ENCODE results near the gene CERS6.

- TF ChIP-seq, protein P1, sequence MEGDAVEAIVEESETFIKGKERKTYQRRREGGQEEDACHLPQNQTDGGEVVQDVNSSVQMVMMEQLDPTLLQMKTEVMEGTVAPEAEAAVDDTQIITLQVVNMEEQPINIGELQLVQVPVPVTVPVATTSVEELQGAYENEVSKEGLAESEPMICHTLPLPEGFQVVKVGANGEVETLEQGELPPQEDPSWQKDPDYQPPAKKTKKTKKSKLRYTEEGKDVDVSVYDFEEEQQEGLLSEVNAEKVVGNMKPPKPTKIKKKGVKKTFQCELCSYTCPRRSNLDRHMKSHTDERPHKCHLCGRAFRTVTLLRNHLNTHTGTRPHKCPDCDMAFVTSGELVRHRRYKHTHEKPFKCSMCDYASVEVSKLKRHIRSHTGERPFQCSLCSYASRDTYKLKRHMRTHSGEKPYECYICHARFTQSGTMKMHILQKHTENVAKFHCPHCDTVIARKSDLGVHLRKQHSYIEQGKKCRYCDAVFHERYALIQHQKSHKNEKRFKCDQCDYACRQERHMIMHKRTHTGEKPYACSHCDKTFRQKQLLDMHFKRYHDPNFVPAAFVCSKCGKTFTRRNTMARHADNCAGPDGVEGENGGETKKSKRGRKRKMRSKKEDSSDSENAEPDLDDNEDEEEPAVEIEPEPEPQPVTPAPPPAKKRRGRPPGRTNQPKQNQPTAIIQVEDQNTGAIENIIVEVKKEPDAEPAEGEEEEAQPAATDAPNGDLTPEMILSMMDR (IDR thresholded peaks at IDR 0.05) = no peak
- TF ChIP-seq POLR2AphosphoS5 (IDR thresholded peaks at IDR 0.05; ENCODE audit: low read depth, low read length) (no peak), TCF7L2 (IDR thresholded peaks at IDR 0.05; ENCODE audit: low read depth, low read length) (no peak), SIN3A (IDR thresholded peaks at IDR 0.05; ENCODE audit: borderline replicate concordance, insufficient read depth, low read depth, low read length) (no peak)
- TF ChIP-seq, protein P2, sequence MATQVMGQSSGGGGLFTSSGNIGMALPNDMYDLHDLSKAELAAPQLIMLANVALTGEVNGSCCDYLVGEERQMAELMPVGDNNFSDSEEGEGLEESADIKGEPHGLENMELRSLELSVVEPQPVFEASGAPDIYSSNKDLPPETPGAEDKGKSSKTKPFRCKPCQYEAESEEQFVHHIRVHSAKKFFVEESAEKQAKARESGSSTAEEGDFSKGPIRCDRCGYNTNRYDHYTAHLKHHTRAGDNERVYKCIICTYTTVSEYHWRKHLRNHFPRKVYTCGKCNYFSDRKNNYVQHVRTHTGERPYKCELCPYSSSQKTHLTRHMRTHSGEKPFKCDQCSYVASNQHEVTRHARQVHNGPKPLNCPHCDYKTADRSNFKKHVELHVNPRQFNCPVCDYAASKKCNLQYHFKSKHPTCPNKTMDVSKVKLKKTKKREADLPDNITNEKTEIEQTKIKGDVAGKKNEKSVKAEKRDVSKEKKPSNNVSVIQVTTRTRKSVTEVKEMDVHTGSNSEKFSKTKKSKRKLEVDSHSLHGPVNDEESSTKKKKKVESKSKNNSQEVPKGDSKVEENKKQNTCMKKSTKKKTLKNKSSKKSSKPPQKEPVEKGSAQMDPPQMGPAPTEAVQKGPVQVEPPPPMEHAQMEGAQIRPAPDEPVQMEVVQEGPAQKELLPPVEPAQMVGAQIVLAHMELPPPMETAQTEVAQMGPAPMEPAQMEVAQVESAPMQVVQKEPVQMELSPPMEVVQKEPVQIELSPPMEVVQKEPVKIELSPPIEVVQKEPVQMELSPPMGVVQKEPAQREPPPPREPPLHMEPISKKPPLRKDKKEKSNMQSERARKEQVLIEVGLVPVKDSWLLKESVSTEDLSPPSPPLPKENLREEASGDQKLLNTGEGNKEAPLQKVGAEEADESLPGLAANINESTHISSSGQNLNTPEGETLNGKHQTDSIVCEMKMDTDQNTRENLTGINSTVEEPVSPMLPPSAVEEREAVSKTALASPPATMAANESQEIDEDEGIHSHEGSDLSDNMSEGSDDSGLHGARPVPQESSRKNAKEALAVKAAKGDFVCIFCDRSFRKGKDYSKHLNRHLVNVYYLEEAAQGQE (IDR thresholded peaks at IDR 0.05; ENCODE audit: insufficient read depth in 1 of 2, low read depth in 2 of 2, low read length in 1 of 2) = no peak
Observed at GRCh38 chr2:168706806-168707205, 250.7 kb downstream of the CERS6 start.
